Fibroblast of the conjunctiva (primary cell): ENCODE measurements around the gene CEP350.
A peak's percentile ranks its signal among the peaks of the same experiment; 100 is the strongest.

Experiments used
- DNase-seq: peaks from one replicate; pipeline ENCODE4 v3.0.0-alpha.2; 2010; ENCODE audit warnings: low read depth

CEP350 gene

GRCh38 chr1:180061019-180061418 lies 106.4 kb downstream of the CEP350 start:
- no peak for DNase-seq

DNA sequence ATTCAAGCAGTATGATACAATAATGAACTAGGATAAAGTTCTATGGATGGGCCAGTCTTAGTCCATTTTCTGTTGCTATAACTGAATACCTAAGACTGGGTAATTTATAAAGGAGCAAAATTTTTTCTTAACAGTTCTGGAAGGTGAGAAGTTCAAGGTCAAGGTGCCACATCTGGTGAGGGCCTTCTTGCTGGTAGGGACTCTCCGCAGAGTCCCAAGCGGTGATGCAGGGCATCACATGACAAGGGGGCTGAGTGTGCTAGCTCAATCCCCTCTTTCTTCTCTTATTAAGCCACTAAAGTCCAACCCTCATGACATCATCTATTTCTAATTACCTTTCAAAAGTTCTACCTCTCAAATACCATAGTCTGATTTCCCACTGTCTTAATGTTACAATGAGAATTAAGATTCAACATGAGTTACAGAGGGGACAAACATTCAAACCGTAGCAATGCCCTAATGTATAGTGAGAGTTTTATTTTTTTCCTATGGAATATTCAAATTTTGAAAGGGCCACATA lies 107.9 kb downstream of the CEP350 start:
- no peak for DNase-seq

GRCh38 chr1:180065408-180065807 lies 110.8 kb downstream of the CEP350 start:
- DNase-seq, result no peak

- DNase-seq, result no peak
These were observed 111.5 kb downstream of the CEP350 start for GRCh38 chr1:180066150-180066549.

DNA sequence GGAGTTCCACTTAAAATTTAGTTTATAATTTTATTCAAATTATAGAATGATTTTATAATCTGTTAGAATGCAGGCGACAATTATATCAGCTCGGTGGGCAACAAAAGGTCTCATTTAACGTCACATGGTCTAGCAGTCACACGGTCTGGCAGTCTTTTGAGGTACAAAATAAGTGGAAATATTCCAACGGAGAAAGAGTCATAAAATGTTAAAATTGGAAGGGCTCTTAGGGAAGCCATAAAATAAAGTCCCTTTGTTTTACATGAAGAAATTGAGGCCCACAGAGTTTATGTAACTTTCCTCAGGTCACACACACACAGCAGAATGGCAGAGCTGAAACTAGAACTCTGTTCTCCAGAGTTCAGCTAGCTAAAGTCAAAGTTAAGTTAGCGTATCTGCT lies 115.7 kb downstream of the CEP350 start:
- no peak for DNase-seq

- DNase-seq, result no peak
These were observed 117.1 kb downstream of the CEP350 start for GRCh38 chr1:180071759-180072158.

- no peak for DNase-seq
These were observed 125.8 kb downstream of the CEP350 start for GRCh38 chr1:180080439-180080838.

- DNase-seq, result no peak
These were observed 126.9 kb downstream of the CEP350 start for GRCh38 chr1:180081474-180081873.

- DNase-seq, result no peak
These were observed 128.6 kb downstream of the CEP350 start for GRCh38 chr1:180083164-180083563.

DNA sequence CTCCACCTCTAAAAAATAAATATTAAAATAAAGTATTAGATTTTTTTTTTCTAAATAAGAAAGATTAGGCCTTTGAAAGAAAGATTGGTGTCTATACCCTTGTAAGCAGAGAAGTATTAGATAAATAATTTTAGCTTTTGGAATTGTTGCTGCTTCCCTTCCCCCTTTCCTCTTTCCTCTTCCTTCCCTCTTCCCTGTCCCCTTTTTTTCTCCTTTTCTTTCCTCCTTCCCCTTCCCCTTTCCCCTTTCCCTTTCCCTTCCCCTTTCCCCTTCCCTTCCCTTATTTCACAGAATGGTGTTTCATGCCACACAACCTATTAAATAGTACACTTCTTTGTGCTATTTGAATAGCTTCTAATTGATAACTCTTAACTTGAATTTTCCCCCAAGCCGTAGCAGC lies 130.3 kb downstream of the CEP350 start:
- DNase-seq, result no peak

DNA sequence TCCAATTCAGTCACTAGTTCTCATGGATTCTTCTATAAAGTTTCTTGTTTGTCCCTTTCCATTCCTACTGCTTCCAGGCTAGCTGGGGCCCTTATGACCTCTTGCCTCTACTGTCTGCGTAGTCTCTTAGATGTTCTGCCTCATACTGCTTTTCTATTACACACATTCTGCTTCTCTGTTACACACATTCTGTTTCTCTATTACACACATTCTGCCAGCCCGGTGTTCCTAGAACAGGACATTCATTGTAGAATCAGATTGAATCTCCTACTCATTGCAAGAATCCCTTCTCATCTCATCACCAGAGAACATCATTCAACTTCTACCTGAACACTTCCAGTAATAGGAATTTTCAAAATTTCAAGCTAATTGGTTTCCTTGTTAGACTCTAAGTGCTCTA lies 130.7 kb downstream of the CEP350 start:
- DNase-seq, result no peak

DNA sequence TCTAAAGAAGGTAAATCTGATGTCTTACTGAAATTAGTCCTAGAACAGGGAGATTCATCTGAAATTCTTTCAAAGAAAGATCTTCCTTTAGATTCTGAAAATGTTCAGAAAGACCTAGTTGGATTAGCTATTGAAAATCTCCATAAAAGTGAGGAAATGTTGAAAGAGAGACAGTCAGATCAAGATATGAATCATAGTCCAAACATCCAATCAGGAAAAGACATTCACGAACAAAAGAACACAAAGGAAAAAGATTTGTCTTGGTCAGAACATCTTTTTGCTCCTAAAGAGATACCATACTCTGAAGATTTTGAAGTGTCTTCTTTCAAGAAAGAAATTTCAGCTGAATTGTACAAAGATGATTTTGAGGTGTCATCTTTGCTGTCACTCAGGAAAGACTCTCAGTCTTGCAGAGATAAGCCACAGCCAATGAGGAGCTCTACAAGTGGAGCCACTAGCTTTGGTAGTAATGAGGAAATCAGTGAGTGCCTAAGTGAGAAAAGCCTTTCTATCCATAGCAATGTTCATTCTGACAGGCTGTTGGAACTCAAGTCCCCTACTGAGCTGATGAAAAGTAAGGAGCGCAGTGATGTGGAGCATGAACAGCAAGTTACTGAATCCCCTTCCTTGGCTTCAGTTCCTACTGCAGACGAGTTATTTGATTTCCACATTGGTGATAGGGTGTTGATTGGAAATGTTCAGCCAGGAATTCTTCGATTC lies 138.5 kb downstream of the CEP350 start:
- DNase-seq, result no peak

DNA sequence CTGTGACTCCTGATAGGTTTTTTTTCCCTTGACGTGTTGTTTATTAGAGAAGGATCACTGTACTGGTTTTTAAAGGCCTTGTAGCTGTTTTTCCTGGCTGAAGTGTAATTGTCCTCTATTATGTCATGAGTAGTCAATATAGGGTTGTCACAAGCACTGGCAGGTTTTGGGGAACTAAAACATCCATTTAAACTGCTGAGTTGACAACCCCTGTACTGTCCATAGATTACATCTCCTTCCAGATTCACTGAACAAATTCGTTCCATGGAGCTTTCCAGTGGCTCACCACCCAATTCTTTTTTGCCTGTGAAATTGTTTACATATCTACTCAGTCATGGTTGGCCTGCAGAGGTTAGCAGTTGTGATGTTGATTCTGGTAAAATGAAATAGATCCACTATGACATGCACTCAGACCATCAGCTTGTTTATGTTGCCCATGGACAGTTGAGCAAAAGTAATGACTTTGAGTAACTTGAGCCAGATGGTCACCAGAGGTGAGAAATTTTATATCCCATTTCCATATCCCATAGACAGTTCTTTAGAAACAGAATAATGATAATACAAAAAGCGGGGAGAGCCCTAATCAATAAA lies 140.2 kb downstream of the CEP350 start:
- no peak for DNase-seq

GRCh38 chr1:180096584-180097325 lies 142.1 kb downstream of the CEP350 start:
- no peak for DNase-seq

DNA sequence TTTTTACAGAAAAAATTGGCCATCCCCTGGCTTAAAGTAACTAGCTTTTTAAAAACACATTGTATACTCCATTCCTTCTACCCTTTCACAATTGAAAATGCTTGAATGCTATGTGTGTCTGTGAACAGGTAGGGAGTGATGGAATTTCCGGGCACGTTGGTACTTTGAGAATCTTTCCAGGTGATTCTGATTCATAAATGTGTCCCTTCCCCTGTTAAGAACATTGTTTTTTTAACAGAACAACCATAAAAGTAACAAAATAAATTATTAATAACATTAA lies 142.7 kb downstream of the CEP350 start:
- DNase-seq, result no peak

DNA sequence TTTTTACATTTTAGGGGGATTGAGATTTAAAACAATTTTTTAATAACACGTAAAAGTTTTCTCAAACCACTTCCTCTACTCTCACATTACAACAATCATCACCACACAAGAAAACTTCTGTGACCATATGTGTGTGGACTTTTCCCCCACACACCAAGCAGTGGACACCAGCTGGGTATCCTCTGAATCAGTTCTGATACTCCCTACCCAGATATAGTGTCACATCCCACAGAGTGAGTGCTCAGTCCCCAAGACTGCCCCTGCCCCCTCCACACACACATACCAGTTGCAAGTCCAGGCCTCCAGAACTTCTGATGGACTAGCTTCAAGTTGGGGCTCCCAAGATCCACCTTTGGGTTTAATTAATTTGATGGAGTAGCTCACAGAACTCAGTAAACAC lies 146.8 kb downstream of the CEP350 start:
- DNase-seq, result no peak

- DNase-seq, result no peak
These were observed 149.2 kb downstream of the CEP350 start for GRCh38 chr1:180103819-180104218.

GRCh38 chr1:180112091-180112490 lies 157.5 kb downstream of the CEP350 start:
- DNase-seq, result no peak

DNA sequence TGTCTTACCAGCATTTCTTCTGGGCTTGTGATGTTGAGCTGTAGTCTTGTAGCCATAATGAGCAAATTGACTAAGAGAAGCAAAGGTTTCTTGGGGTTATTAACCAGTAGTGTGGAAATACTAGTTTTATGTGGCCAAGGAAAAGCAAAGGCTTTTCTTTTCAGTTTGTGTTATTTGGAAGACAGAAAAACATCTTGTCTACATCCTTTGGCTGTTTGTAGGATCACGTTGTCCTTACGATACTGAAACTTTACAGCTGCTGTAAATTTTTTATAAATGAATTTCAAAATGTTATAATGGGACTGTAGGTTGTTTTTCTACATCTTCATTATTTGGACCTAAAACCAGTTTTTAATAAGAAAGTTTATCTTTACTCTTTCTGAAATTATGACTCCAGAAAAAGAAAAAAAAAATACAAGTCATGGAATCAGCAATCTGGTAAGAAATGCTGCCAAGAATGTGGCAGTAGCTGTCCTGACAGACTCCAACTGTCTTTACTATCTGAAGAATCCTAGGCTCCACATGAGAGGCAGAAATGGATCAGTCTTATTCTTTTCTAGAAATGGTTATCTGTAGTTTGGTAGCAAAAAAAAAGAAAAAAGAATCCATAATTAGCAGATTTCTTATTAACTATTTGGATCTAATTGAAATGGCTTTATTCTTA lies 158.5 kb downstream of the CEP350 start:
- DNase-seq, result no peak

GRCh38 chr1:180114396-180114945 lies 159.9 kb downstream of the CEP350 start:
- DNase-seq, result no peak

GRCh38 chr1:180116964-180117763 lies 162.6 kb downstream of the CEP350 start:
- no peak for DNase-seq

- DNase-seq, result peak; percentile 43
These were observed 163.1 kb downstream of the CEP350 start for GRCh38 chr1:180117764-180118116.
